ENCODE results near the gene GRIP2.

The GRIP2 gene

DNA sequence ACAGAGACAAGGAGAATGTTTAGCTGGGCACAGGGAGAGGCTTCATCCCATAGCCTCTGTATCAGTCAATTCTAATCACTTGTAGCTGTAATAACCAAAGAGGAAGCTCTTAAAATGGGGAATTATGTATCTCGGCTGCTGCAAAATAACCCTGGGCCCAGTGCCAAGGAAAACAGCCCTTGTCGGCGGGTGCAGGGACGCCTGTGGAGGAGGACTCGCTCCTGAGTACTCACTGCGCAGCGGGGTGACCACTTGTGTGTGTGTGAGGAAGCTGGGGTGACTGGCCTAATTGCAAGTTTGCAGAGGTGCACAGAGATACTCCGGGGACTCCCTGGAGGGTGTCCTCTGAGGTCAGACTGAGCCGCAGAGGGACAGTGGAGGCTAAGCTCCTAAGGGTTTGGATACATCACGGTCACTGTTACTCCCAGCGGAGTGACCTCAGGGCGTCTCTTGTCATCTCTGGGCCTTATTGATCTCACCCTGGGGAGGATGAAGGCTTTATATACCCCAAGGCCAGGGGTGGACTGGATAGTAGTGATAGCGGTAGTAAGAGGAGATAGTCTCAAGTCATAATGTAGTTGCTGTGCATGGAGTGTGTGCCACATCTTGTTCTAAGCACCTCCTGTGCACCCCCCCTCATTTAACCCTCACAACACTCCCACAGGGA is 100.5 kb downstream of the GRIP2 start:
- in situ Hi-C loops (cut with MboI; ENCODE audit: low sequenced_read_pairs), result no loop called here

All from hTERT RPE-1 (cell line).